ENCODE measurements around the gene TRIP12. TPM values are rescaled to one million over a fixed set of nuclear protein-coding genes. Genes with fewer than 3 reads are reported as not detected.

Gene TRIP12
- total and polyA plus RNA-seq, 2 of the 4 experiments (the other 2 are of a cell fraction) = 51.6 to 209 TPM

DNA sequence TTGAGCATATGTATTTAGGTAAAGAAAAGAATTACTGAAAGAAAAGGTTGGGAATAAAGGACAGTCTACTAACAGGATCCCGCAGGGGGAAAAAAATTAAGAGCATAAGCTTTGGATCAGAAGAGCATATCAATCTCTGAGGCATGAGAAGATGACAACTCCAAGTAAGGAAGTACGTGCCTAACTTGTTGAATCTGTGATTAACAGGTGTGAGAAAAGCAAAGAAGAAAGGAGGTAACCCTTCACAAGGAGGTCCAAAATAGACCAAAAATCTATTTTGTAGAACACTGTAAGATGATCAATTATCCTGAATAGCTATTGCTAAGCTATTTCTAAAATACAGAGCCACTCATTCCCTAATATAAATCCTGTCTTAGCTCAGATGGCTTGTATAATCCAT is 32.8 kb downstream of the TRIP12 start:
- H3K23ac ChIP-seq (ENCODE audit: low read depth, low read length) = no peak overlapping the region

More for the DNA sequence above, 32.8 kb downstream of the TRIP12 start:
- H3K18ac ChIP-seq (ENCODE audit: low read depth, low read length) = no peak overlapping the region
- H4K20me1 ChIP-seq (ENCODE audit: insufficient read depth, low read length) = peaks cover 85% of the 10 kb centered on the region
- H4K8ac ChIP-seq (ENCODE audit: low read depth in 2 of 2, low read length in 2 of 2) = no peak overlapping the region
- H3K27ac ChIP-seq (ENCODE audit: insufficient read depth, low read length) = no peak overlapping the region
- H3K4me1 ChIP-seq (ENCODE audit: control insufficient read depth, insufficient read depth, low read length) = no peaks in the 10 kb centered on the region; the same call in 1 of the 2 replicates
- intact Hi-C loops (cut with micrococcal nuclease) = no loop called here
- no peak overlapping the region for H4K91ac ChIP-seq (ENCODE audit: insufficient read depth, low read depth, low read length)
- peaks cover 5 to 74% of the 10 kb centered on the region in 2 experiments; a peak in 3 of 4 replicates for H3K79me1 ChIP-seq (ENCODE audit: low read depth in 1 of 2, low read length in 2 of 2)
- H3K4ac ChIP-seq (ENCODE audit: low read depth, low read length) = no peak overlapping the region
- H3K4me2 ChIP-seq (ENCODE audit: low read depth, low read length) = no peak overlapping the region
- no peak overlapping the region for H3K4me3 ChIP-seq (ENCODE audit: insufficient read depth, low read depth, low read length)
- dilution Hi-C loops (cut with HindIII; ENCODE audit: low sequenced_read_pairs, unreplicated experiment) = no loop called here
- H3K36me3 ChIP-seq (ENCODE audit: control insufficient read depth, insufficient read depth, low read length) = peaks cover 11% of the 10 kb centered on the region; the same call in 1 of the 2 replicates
- no peaks in the 10 kb centered on the region for H3K27me3 ChIP-seq (ENCODE audit: control insufficient read depth, insufficient read depth, low read length)
- no peak overlapping the region for H2BK20ac ChIP-seq (ENCODE audit: low read depth, low read length)
- TF ChIP-seq RCOR1 (IDR thresholded peaks at IDR 0.05; ENCODE audit: insufficient replicate concordance, low read length) = no peak
- TF ChIP-seq CEBPB (IDR thresholded peaks at IDR 0.05; ENCODE audit: low read depth, low read length) = no peak
- no peak for TF ChIP-seq MAFK (IDR thresholded peaks at IDR 0.05; ENCODE audit: low read depth, low read length)
- TF ChIP-seq, protein P1, sequence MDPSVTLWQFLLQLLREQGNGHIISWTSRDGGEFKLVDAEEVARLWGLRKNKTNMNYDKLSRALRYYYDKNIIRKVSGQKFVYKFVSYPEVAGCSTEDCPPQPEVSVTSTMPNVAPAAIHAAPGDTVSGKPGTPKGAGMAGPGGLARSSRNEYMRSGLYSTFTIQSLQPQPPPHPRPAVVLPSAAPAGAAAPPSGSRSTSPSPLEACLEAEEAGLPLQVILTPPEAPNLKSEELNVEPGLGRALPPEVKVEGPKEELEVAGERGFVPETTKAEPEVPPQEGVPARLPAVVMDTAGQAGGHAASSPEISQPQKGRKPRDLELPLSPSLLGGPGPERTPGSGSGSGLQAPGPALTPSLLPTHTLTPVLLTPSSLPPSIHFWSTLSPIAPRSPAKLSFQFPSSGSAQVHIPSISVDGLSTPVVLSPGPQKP (IDR thresholded peaks at IDR 0.05; ENCODE audit: borderline replicate concordance, low read depth, low read length) = no peak
- no peak for TF ChIP-seq USF2 (IDR thresholded peaks at IDR 0.05; ENCODE audit: low read depth, low read length)
- TF ChIP-seq, protein P2, sequence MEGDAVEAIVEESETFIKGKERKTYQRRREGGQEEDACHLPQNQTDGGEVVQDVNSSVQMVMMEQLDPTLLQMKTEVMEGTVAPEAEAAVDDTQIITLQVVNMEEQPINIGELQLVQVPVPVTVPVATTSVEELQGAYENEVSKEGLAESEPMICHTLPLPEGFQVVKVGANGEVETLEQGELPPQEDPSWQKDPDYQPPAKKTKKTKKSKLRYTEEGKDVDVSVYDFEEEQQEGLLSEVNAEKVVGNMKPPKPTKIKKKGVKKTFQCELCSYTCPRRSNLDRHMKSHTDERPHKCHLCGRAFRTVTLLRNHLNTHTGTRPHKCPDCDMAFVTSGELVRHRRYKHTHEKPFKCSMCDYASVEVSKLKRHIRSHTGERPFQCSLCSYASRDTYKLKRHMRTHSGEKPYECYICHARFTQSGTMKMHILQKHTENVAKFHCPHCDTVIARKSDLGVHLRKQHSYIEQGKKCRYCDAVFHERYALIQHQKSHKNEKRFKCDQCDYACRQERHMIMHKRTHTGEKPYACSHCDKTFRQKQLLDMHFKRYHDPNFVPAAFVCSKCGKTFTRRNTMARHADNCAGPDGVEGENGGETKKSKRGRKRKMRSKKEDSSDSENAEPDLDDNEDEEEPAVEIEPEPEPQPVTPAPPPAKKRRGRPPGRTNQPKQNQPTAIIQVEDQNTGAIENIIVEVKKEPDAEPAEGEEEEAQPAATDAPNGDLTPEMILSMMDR (conservative IDR thresholded peaks at IDR 0.05; ENCODE audit: low read depth, low read length) = no peak
- TF ChIP-seq RAD21 (IDR thresholded peaks at IDR 0.05; ENCODE audit: low read length) = no peak
- TF ChIP-seq MAZ (IDR thresholded peaks at IDR 0.05; ENCODE audit: borderline replicate concordance, low read depth, low read length) = no peak
- no peak for TF ChIP-seq POLR2A (IDR thresholded peaks at IDR 0.05; ENCODE audit: low read depth, low read length)
- TF ChIP-seq FOS (IDR thresholded peaks at IDR 0.05; ENCODE audit: low read depth, low read length) = no peak
- TF ChIP-seq NFE2L2 (IDR thresholded peaks at IDR 0.05; ENCODE audit: low read depth, low read length) = no peak
- no peak for TF ChIP-seq RFX5 (IDR thresholded peaks at IDR 0.05; ENCODE audit: low read depth, low read length)
- TF ChIP-seq MXI1 (IDR thresholded peaks at IDR 0.05; ENCODE audit: borderline replicate concordance, low read depth, low read length) = no peak
- TF ChIP-seq SMC3 (IDR thresholded peaks at IDR 0.05; ENCODE audit: low read depth, low read length) = no peak
- WGBS, 2 experiments (ENCODE audit: extremely low coverage in 2 of 2, insufficient read length in 1 of 2) = no CpG with 5 or more reads among the region's 2 CpGs
- H3K14ac ChIP-seq (replicated peaks; ENCODE audit: low read depth, low read length) = no peak overlapping the region
- BruUV-seq (replicated peaks) = no TSS peak
- H2AK5ac ChIP-seq (ENCODE audit: low read depth, low read length) = no peak overlapping the region
- H2BK15ac ChIP-seq (ENCODE audit: low read depth, low read length) = no peak overlapping the region
- H2BK120ac ChIP-seq (ENCODE audit: low read depth, low read length) = no peak overlapping the region
- ChIA-PET CTCF (interaction anchor here (0.5 kb wide), 1 partner anchor 187 kb away, joined by 4 read pairs; no protein-coding TSS in a partner anchor), POLR2A (ENCODE audit: unreplicated experiment) (no interaction called here)
- in situ Hi-C loops (cut with MboI; ENCODE audit: low sequenced_read_pairs) = no loop called here
- no peak overlapping the region for H2AFZ ChIP-seq (replicated peaks; ENCODE audit: low read length, poor library complexity)
- no peak overlapping the region for H2AK9ac ChIP-seq (replicated peaks; ENCODE audit: low read depth, low read length, poor library complexity)
- no peak overlapping the region for H2BK5ac ChIP-seq (ENCODE audit: low read depth, low read length, poor library complexity, severe bottlenecking)
- DNase-seq (no peak), ATAC-seq (ENCODE audit: low read depth) (no peak)
- no peak overlapping the region for H4K5ac ChIP-seq (ENCODE audit: low read depth, low read length)
- no peak overlapping the region for H3K56ac ChIP-seq (ENCODE audit: extremely low read depth, insufficient read depth, low read length)
- H3K9me3 ChIP-seq (ENCODE audit: control insufficient read depth, insufficient read depth, low read length) = no peaks in the 10 kb centered on the region
- no peak overlapping the region for H3K9ac ChIP-seq (ENCODE audit: low read depth, low read length)
- peaks cover 4% of the 10 kb centered on the region for H3K9me1 ChIP-seq (ENCODE audit: insufficient read depth, low read length)
